ENCODE data around the gene COX6B2.
A peak's percentile ranks its signal among the peaks of the same experiment; 100 is the strongest.
"Not testable (repeated sequence)": the region's sequence is repeated elsewhere in the genome, so short reads cannot be mapped to it uniquely, and the experiment has no call there.

COX6B2 gene, protein sequence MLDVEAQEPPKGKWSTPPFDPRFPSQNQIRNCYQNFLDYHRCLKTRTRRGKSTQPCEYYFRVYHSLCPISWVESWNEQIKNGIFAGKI

DNA sequence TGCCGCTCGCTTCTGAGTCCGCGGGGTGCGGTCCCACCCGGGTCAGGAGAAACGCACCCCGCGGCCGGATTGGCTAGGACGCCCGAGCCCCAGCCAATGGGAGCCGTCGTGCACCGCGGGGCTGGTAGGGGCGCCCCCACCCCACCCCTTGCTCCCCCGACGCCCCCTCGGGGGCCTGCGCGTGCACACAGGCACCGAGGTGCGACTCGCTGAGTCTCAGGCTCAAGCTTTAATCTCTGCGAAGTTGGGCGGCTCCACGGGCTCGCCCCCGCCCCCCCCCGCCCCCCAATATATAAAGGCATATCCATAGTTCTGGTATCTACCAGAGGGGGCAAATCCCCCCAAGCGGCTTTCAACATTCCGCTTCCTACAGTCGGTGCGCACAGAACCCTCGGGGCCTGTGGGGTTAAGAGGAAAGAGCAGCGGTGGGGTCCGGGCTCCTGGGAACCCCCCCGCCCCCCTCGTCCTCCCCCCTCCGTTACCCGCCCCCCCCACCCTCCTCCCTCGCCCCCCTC lies at the start of gene COX6B2:
Gene COX6B2 (minus strand): TSS at position 22 of the 515 bp plus-strand sequence. CDS start 198 bp downstream, outside the sequence.
- FAIRE-seq (no peak), DNase-seq (ENCODE audit: low spot score) (no peak)

DNA sequence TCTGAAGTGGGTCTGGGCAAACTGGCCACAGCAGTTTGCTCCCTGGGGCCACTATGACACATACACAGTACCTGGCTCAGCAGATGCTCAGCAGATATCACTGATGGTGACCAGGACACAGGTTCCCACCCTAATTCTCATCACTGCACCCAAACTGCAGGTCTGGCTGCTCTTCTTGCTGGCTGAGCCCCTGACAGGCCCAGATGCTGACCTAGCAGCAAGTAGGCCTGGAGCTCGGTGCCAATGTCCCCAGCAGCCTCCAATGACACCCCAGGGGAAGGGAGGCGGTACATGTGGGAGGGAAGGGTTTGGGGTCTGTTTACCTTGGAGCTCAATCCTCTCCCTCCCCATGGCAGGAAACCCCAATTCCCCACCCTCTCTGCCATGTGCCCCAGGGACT lies 48.0 kb upstream of the COX6B2 start:
- no peak for FAIRE-seq
- no peak for DNase-seq (ENCODE audit: low spot score)

DNA sequence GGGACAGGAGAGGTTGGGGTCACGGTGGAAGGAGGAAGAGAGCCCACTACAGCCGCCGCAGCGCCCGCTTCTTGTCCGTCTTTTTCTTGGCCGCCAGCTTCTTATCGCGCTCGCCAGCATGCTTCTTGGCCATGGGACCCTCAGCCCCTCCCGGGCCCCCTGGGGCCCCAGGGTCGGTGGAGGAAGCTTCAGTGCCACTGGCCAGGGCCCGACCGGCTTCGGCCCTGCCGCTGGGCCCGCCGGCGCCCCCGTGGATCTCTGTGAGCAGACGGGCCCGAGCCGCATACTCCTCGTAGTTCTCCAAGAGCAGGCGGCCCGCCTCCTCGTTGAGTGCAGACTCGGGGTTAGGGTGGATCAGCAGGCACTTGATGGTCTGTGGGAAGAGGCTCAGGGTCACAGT lies 46.9 kb upstream of the COX6B2 start:
- DNase-seq (ENCODE audit: low spot score); FAIRE-seq: not testable (repeated sequence)

DNA sequence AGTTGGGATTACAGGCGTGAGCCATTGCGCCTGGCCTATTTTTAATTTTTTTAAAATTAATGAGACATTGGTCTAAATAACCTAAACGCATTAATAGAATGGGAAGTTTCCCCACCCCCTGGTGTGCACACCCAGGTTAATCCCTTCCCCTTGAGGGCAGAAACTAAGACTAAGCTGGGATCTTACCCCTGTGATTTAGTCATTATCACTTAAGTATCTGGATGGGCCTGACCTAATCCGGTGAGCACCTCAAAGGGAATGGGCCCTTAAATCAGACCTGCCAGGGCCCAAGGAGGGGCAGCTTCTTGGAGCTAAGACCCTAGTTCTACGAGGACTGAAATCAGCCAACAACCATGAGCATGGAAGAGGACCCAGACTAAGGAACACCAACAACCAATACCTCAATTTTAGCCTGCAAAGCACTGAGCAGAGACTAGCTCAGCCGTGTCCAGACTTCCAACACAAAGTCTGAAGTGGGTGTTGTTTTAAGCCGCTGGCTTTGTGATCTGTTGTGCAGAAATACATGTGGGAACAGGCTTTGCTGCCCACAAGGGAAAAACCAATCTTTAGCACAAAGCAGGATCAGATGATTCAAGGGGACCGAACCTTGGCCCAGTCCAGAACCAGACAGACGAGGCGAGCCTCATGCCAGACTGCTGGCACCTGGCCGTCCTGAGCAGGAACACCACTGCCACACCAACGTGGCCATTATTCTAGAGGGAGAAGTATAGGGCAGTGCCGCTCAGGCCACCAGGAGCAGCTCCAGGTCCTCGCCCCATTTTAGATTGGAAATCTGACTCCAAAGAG lies 46.0 kb upstream of the COX6B2 start:
- no peak for DNase-seq (ENCODE audit: low spot score)
- FAIRE-seq, result no peak

DNA sequence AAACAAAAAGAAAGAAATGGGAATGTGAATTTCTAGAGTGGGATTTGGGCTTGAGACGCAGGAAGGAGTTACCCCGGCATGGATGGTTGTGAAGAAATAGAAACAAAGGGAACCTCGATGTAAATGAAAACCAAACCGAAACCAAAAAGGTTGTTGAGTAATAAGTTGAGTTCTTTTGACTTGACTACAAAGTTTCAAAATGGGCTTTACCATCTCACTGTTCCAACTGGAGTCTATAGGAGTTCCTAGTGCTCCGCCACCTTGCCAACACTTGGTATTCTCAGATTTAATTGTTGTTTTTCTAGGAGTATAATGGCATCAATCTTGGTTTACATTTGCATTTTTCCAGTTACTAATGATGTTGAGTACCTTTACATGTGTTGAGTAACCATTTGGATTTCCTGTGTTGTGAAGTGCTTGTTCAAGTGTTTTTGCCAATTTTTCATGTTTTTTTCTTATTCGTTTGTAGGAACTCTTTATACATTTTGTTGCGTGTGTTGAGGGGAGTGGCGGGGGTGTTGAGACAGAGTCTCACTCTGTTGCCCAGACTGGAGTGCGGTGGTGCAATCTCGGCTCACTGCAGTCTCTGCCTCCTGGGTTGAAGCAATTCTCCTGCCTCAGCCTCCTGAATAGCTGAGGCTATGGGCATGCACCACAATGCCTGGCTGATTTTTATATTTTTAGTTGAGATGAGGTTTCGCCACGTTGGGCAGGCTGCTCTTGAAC lies 43.8 kb upstream of the COX6B2 start:
- DNase-seq (ENCODE audit: low spot score), result no peak
- no peak for FAIRE-seq

DNA sequence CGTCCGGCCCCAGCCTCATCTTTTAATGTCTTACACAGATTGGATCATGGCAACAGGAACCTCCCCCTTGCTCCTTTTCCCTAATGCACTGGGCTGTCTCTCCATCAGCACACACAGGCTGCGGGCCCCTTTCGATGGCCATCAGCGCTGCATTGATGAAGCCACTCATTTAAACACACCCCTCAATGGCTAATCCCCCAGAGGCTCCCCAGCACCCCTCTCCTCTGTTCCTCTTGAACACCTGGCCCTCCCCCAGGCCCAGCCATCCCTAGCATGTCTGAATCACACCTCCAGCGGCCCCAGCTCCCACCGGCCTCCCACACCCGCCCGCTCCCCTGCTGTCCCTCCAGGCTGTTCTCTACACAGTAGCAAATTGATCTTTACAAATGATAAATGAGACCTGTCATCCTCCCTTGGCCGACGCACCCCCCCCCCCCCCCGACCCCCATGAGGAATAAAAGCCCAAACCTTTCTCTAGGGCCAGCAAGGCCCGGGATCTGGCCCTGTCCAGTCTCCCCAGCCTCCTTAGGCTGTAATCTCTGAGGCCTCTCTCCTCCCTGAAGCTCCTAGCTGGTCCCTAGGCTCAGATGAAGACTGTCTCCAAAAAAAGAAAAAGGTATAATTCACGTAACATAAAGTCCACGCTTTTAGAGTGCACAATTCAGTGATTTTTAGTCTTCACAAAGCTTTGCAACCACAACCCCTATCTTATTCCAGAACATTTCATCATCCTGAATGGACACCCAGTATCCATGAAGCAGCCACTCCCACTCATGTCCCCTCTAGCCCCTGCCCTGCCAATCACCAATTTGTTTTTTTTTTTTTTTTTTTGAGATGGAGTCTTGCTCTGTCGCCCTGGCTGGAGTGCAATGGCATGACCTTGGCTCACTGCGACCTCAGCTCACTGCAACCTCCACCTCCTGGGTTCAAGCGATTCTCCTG lies 38.6 kb upstream of the COX6B2 start:
- no peak for FAIRE-seq
- DNase-seq (ENCODE audit: low spot score), result no peak

DNA sequence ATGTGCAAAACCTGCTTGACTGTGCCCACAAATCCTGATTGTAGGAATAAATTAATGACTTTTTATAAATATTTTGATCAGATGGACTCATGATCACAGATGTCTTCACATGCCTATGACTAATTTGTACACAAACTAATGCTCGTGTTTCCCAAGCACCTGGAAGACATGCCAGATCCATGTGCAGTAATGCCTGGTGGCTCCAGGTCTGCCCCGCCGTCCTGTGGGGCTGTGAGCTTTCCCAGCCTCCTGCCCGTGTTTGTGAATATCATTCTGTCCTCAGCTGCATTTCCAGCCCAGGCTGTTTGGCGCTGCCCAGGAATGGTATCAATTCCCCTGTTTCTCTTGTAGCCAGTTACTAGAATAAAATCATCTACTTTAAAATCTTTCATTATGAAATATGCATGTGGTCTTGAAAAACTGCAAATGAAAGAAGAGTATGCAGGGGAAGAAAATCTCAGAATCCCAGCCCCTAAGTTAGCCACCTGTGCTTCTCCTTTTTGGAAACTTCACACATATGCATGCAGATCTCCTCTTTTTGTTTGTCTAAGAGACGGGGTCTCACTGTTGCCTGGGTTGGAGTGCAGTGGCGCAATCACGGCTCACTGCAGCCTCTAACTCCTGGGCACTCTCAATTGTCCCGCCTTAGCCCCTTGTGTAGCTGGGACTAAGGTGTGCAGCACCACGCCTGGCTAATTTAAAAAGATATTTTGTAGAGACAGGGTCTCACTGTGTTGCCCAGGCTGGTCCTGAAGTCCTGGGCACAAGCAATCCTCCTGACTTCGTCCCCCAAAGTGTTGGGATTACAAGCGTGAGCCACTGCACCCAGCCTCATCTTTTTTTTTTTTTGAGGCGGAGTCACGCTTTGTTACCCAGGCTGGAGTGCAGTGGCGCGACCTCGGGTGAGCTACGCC lies 37.4 kb upstream of the COX6B2 start:
- FAIRE-seq (no peak), DNase-seq (ENCODE audit: low spot score) (no peak)

DNA sequence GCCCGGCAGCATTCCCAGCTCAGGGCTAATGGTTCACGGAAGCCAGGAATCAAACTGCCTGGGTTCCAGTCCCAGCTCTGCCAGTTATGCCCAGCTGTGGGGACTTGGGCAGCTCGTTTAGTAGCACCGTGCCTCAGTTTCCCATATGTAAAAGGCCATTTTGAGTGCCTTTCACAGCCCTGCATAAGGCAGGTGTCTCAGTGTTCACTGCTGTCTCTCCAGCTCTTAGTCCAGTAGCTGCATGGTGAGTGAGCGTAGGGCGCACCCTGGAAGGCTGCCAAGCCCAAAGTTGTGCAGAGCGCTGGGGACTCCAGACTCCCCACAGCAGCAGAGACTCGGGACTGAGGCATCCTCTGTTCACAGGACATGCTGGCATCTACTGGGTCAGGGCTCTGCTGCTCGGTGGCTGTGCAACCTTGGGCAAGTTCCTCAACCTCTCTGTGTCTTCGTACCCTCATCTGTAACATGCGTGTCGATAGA lies 36.7 kb upstream of the COX6B2 start:
- no peak for FAIRE-seq
- DNase-seq (ENCODE audit: low spot score), result no peak

DNA sequence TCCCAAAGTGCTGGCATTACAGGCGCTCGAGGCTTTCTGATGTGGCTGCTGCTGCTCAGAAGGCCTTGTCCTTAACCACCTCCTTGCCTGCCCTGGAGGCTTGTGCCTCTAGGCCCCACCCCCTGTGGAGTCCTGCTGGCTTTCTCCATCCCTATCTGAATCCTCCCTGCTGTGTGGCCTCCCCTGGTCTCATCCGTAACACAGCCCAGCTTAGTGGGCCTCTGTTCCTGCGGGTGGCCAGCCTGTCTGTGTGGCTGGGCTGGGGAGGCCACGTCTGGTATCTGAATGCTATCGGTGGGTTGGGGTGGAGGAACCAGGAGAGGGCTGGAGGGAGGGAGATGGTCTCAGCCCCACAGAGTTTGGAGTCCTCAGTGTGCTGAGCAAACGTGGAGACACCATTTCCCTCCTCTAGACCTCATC lies 36.0 kb upstream of the COX6B2 start:
- DNase-seq (ENCODE audit: low spot score) (no peak), FAIRE-seq (no peak)

DNA sequence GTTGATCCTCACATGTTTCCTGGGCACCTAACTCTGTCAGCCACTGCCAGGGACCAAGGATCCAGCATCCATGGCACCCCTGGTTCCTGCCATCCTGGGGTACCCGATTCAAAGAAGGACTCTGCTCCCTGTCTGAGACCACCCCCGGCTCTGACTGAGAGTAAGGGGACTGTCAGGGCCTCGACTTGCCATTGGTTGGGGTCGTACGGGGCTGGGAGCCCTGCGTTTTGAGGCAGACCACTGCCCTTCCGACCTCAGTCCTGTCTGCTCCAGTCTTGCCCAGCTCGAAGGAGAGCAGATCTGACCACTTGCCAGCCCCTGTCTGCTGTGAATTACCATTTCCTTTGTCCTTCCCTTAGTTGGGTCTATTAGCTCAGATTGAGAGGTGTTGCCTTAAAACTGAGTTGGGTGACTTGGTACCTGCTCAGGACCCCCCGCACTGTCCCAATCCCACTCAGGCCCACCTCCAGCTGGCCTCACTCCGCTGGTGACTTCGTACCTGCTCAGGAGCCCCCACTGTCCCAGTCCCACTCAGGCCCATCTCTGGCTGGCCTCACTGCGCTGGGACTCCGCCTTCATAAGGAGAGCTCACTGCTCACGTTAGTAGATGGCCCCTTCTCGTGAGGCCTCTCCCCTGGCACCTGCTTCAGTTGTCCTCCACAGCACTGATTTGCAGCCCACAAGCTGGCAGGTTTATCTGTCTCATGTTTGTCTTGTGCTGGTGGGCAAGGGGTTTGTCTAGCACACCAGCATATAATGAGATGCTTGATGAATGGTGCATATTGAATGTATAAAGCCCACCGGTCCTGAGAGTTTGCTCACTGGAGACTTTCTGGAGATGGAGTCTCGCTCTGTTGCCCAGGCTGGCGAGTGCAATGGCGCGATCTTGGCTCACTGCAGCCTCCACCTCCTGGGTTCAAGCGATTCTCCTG lies 35.1 kb upstream of the COX6B2 start:
- no peak for DNase-seq (ENCODE audit: low spot score)
- FAIRE-seq, result no peak

DNA sequence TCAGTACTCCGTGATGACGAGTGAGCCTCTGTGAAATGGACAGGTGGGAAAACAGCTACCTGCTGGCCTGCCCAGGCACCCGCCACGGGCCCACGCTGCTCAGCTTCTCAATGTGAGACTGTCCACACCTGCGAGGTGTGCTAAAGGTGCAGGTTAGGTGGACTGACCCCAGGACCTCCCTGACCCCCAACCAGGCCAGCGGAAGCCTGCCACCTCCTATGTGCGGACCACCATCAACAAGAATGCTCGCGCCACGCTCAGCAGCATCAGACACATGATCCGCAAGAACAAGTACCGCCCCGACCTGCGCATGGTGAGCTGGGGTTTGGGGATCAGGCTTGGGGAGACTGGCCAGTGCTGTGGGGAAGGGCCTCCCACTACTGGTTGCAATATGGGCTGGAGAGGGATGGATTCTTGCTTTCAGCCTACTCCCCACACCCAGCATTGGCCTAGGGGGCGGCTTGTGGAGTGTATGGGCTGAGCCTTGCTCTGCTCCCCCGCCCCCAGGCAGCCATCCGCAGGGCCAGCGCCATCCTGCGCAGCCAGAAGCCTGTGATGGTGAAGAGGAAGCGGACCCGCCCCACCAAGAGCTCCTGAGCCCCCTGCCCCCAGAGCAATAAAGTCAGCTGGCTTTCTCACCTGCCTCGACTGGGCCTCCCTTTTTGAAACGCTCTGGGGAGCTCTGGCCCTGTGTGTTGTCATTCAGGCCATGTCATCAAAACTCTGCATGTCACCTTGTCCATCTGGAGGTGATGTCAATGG lies 33.4 kb upstream of the COX6B2 start:
- DNase-seq (ENCODE audit: low spot score), result no peak
- no peak for FAIRE-seq

DNA sequence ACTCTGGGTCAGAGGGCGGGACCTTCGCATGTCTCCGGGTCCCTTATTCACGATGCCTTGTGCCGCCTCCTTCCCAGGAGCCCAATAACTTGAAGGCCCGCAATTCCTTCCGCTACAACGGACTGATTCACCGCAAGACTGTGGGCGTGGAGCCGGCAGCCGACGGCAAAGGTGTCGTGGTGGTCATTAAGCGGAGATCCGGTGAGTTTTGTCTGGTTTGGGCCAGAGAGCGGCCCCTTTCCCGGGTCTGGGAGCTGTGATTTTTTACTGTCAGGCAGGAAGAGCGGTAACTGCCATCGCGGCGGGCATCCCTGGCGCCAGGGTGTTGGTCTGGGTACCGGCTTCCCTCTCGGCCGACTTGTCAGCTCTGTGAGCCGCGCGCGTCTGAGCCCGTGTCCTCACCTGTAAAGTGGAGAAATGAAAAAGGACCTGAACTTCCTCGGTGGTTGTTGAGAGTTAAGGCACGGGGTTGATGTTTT lies 32.0 kb upstream of the COX6B2 start:
- FAIRE-seq, result no peak
- DNase-seq (ENCODE audit: low spot score), result no peak

DNA sequence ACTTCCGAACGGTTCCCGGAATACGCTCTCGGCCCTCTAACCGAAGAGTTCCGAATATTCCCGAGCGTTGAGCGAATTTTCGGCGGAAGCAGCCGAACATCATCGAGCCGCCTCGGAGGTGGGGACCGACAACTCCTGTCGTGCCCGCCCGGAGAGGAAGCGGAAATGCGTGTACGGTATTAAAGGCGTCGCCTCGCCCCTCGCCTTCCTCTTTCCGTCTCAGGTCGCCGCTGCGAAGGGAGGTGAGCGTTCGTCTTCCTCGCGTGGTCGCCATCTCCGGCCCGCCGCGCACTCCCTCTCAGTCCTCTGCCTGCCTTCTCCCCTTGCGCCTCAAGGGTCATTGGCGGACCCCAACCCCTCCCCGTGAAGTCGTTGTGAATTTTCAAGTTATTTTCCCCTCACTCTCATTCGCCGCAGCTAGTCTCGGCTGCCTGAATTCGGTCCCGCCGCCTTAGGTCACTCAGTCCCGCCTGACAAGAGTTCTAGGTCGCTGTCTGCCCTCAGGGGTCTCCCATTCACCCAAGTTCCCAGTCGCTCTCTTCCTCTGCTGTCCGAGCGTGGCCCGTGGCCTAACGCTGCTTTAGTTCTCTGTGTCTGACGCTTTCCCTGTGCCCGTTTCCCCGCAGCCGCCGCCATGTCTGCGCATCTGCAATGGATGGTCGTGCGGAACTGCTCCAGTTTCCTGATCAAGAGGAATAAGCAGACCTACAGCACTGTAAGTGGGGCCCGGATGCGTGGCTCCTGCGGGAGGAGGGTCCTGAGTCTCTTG lies 31.4 kb upstream of the COX6B2 start, which contains the start of gene RPL28:
Gene RPL28 (plus strand): TSS at position 209 of the 769 bp plus-strand sequence. CDS start 426 bp downstream, at position 635.
- FAIRE-seq (peak; percentile 55), DNase-seq (ENCODE audit: low spot score) (peak; percentile 96)

DNA sequence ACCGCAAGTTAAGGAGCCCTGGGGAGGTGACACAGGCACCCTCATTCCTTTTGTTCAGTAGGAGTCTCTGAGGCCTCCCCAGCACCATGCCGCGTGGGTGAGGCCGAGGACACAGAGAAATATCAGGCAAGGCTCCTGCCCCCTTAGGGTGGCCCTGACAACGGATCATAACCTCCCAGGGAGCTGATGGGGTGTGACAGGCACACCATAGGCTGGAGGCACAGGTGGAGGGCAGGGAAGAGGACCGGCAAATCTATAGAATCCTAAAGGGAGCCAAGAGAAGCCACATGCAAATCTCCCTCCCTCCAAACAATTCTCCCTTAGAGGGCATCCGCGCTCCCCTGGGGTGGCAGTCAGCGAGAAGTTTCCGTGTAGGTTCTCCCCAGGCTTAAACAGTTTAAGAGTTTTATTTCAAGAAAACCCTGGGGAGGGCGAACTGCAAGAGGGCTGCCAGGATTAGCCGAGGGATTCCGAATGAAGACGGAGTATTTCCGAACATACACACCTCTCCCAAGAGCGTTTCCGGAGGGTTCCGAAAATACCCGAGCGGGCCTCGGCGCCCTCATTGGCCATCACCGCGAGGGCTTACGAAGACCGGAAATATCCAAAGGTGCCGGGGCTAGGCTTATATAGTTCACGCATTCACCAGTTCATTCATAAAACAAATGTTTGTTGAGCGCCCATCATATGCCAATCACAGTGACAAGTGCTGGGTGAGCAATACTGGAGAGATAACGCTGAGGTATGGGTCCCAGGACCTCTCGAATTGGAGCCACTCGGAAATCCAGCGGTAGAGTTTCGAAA lies 30.6 kb upstream of the COX6B2 start:
- DNase-seq (ENCODE audit: low spot score), result peak; percentile 85
- FAIRE-seq, result no peak

DNA sequence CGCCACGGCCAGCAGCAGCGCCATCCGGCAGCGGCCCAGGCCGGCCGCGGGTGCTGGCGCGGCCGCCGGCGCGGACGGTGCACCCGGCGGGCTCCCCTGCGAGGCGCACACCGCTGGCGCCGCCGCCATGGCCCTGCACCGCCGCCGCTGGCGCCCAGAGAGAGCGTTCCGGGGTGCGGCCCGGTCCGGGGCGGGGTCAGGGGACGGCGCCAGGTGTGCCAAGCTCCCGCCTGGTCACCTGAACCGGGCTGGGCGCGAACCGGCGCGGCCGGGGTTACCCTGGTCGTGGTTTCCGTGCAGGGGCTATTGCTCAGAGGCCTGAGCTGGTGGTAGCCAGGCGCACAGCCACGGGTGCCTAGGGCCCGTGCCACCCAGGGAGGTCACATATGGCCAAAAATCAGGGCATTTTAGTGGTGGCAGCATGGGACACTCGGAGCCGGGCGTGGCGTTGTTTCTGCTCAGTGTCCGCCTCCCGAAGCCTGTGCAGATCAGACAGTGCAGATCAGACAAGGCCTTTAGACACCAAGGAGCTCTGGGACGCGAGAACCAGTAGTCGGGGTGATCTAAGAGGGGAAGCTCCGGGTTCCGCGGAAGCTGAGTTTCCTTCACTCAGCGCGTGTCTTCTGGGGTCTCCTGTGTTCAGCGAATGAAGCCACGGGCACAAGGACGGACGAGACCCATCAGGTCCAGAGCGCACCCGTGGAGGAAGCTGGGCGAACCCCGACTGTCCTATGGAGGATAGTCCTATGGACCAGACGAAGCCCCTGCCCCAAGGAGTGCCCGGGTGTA lies 29.8 kb upstream of the COX6B2 start, which contains the start of gene TMEM238:
Gene TMEM238 (minus strand): TSS at position 162 of the 789 bp plus-strand sequence. CDS start 33 bp downstream, at position 129.
- DNase-seq (ENCODE audit: low spot score), result no peak

More for the DNA sequence above, 29.8 kb upstream of the COX6B2 start, which contains the start of gene TMEM238:
- FAIRE-seq, result no peak

Data from urothelium cell line (cell line).